NK-92 treated with Interleukin-12 subunit alpha and Interleukin-12 subunit beta, amount 100 ng/mL, for 24 hours (cell line): ENCODE measurements around the gene DCHS2.

Source experiments
- DNase-seq: peaks from one replicate; lab custom pipeline; 2025; lab: John Stamatoyannopoulos, UW

Gene DCHS2

DNA sequence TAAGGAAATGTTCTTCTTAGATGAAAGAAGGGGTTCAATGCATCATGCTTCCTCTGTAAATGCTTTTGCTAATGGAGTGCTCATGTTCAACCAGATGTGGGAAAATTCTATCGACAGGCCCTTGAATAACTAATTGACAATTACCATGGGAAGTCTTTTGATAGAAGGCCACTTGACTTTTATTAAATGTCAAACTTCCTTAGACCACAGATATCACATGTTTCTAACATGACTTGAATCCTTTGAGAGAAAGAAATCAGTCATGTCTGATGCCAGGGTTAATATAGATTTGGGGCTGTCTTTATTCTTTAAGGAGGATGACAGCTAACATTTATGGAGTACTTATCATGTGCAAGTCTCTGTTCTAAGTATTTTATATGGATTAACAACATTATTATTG lies 280.1 kb downstream of the DCHS2 start:
- no peak for DNase-seq

DNA sequence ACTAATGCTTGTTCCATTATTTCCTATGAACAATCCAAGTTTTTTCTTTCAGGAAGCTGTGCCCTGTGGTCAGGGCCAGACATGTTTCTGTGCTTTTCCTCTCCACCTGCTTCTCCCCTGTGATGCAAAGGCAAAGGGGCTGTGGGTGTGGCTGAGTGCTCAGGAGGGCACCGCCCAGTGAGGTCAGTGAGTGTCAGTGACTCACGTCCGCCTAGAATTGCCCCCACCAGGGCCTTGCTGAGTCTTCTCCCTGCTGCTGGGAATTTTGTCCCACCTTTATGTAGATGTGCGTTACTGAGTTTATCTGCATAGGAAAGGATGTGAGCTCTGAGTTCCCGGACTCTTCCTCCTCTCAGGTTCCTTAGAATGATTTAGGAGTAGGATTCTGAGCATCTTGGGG lies 283.2 kb downstream of the DCHS2 start:
- DNase-seq: no peak

DNA sequence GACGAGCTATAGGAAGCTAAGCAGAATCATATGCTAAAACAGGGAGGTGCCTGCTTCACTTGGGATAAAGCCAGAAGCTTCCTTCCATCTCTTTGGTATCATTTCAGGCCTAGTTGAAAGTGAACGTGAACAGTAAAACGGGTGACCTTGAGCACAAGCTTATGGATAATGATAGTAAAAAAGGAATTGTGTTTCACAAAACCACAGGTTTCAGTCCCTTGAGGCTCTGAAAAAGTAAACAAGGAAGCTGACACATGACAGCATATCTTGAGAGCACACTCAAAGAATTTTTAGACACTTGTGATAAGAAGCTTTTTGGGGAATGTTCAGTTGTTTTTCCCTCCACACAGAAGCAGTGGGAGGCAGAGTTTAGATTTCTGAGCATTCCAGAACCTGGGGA lies 286.1 kb downstream of the DCHS2 start:
- DNase-seq: no peak

DNA sequence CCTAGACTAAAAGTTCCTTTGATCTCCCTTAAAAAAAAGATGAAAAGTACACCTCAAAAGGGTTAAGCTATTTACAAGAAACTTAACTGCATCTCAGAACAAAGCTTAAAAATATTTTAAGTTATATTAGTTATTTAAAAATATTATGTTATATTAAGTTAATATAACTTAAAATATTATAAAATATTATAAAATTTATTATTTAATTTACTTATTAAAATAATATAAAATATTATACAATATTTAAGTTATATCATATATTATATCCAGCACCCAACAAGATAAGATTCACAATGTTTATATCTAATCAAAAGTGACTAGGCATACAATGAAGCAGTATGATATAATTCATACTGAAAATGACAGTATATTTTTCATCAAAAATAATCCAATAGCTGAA lies 296.9 kb downstream of the DCHS2 start:
- no peak for DNase-seq

DNA sequence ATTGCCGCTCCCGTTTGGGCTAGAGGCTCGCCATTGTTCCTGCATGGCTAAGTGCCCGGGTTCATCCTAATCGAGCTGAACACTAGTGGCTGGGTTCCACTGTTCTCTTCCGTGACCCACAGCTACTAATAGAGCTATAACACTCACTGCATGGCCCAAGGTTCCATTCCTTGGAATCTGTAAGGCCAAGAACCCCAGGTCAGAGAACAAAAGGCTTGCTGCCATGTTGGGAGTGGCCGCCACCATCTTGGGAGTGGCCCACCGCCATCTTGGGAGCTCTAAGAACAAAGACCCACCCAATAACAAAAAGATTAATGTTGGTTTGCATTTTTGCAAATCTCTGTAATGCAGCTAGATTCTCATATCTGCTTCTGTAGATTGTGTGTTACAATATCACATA lies 299.0 kb downstream of the DCHS2 start:
- no peak for DNase-seq

DNA sequence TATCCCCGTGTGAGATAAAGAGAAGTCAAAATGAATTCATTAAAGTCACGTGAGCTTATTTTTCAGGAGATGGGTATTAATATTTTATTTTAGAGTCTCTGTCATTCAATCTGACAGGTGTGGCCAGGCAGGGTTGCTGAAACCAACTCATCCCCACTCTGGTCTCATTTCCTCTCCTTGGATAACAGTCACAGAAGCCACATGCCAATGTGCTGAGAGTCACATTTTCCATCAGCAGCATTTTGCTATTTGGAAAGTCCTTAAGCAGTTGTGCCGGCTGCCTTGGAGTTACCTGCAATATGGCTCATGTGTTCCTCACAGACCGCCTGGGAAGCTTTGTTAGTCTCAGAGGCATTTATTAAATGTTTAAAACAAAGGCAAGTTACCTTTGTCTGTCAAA lies 302.3 kb downstream of the DCHS2 start:
- no peak for DNase-seq

DNA sequence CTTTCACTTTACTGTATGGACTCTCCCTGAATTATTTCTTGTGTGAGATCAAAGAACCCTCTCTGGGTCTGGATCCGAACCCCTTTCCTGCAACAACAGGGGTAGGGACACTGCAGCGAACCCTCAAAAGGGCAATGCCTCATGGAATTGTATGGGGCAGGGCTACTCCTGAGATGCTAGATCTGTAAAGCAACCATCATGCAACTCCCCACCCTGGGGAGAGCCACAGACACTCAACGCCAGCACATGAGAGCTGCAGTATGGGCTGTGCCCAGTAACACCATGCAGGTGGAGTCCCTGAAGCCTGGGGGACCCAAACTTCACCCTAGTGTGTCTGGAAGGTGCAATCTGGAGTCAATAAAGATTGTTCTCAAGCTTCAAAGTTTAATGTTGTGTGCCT lies 304.7 kb downstream of the DCHS2 start:
- DNase-seq: no peak

DNA sequence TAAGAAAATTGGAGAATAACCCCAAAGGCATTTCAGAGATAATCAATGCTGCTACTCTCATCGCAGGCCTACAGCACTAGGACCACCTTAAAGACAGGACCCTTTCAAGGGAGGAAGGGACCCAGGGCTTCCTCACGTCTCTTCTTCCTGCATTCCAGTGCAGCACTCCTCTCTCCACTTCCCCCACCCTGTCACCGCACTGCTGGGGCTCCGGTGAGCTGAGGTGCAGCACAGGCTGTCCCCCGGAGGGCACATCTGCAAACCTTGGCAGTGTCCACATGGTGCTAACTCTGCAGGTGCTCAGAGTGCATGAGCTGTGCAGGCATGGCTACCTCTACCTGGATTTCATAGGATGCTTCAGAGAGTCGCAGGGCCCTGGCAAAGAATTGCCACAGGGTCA lies 305.6 kb downstream of the DCHS2 start:
- no peak for DNase-seq

DNA sequence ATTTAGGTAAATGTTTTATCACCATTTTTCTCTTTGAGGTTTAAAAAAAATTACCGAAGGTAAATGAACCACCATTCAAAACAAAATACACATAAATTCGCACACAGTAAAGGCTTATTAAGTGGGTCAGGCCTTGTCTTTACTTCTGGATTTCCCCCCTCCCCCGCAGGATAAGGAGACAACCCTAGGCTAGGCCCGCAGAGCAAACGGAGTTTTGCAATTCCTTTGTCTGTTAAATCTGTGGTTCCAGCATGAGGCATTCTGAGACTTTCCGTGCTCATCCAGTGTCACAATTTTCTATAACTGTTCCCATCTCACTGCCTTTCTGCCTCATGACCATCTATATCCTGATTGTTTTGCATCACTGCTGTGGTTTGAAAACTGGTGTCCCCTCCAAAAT lies 307.4 kb downstream of the DCHS2 start:
- no peak for DNase-seq

DNA sequence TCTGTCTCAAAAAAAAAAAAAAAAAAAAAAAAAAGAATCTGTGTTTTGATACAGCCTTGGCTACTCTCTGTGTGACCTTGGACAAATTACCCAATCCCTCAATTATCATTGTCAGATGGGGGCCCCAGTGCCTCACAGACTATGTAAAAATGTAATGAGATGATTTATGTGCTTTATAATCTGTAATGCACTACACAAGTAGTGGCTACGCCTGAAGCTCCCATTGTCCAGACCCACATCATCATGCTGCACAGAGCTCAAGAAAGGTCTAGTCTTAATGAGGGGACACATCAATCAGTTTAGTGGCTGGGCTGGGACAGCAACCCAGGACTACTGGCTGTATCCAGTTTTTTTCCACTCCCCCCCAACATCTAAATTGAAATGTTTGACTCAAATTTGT lies 308.3 kb downstream of the DCHS2 start:
- DNase-seq: no peak
